Jurkat, Clone E6-1 (cell line): ENCODE measurements around the gene DUSP3. TPM values are rescaled to one million over a fixed set of nuclear protein-coding genes. Genes with fewer than 3 reads are reported as not detected.

Source experiments
- DNase-seq: peaks from one replicate; pipeline ENCODE4 v3.0.0-alpha.2; 2011; ENCODE audit warnings: low read depth, low spot score
- H3K4me3 ChIP-seq: 2 replicates; pipeline ENCODE4 v1.5.1; 2011; ENCODE audit warnings: mild to moderate bottlenecking, low read length, control low read depth, moderate library complexity
- polyA plus RNA-seq: library from polyadenylated mRNA; unstranded; fragments of >200 nt; gene quantifications from one replicate; pipeline ENCODE4 v1.2.1, GENCODE V29; 2012; ENCODE audit warnings: missing spikeins; ENCODE audit not compliant: insufficient read length, insufficient read depth

DUSP3 gene
- 15.5 TPM for polyA plus RNA-seq

DNA sequence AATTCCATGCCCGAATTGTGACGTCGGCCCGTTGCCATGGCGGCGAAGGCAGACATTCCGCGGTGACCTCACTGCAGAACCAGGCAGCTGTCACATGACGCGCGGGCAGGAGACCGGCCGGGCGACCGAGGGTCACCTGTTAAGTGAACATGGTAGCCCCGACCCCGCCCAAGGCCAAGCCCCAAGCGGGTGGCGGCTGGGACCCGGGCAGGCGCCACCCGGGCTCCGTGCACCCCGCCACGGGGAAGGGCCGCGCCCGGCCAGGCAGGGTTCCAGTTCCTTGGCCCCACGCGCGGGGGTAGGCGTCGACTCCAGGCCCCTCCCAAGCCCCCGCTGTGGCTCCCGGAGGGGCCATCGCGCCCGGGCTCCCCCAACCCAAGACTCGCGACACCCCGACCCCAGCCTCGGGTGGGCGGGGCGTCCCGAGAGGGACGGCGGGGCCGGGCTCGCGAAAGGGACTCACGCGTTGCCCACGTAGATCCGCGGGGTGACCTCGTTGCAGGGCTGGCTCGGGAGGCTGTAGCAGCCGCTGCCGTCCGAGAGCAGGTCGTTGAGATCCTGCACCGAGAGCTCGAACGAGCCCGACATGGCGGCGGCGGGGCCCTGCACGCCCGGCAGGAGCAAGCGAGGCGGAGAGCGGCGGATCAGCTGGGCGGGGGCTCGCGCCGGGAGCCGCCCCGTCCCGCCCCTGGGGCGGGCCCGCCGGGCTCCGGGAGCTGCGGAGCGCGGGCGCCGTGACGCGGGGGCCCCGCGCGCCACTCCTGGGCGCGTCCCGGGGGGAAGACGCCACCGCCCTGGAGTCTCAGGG lies at the start of gene DUSP3:
TSS of gene DUSP3 (minus strand) at position 641 of the 808 bp plus-strand sequence. CDS start at position 588, 53 bp downstream.
- DNase-seq: peak; percentile 32
- peak within 1 kb of the TSS; percentile 70 for H3K4me3 ChIP-seq

DNA sequence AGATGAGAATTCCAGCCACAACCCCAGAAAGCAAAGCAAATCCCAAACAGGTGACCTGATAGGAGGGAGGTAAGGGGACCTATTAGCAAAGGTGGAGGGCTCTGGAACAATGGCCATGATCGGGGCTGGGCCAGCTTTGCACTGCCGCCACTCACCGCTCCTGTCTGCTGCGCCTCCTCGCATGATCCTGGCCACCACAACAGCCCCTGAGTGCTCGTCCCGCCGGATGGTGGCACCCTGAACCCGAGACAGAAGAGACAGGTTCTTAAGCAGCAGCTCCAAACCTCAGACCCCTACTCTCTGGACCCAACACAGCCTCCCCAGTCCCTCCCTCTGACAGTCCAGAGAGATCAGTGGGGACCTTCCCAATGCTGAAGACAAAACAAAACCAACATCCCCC lies 48.8 kb upstream of the DUSP3 start:
- no peak overlapping the region for H3K4me3 ChIP-seq
- no peak for DNase-seq

DNA sequence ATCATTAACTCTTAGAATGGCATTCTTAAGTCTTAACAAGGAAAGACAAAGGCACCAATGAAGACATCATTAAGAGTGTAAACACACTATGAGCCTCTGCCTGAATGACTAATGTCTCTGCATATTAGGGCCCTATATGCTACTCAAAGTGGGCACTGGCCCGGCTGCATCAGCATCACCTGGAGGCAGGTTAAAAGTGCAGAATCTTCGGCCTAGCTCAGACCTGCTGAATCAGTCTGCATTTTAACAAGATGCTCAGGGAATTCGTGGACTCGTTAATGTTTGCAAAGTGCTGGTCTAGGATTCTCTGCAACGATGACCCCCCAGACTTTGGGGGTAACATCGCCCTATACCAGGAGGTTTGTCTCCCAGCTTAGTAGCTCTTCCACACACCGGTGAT lies 47.4 kb upstream of the DUSP3 start:
- DNase-seq: no peak
- no peak overlapping the region for H3K4me3 ChIP-seq

DNA sequence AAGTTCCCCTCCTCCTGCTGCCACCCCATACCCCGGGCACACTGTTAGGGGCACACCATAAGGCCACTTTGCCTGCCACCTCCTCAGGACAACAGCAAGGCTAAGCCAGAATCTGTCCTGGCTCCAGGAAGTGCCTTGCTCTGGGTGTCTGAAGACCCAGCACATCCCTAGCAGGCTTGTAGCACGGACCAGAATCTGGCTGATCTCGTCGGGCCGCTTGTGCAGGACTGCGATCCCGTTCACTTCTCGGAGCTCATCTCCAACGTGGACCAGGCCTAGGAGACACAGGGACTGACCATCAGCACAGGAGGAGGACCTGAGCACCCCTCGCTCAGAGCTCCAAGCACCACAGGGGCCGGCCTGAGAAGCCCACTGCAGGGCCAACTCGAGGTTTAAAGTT lies 46.8 kb upstream of the DUSP3 start:
- DNase-seq: no peak
- H3K4me3 ChIP-seq: no peak overlapping the region

- DNase-seq: no peak
- no peak overlapping the region for H3K4me3 ChIP-seq
These were observed 44.7 kb upstream of the DUSP3 start for GRCh38 chr17:43823350-43824084.

DNA sequence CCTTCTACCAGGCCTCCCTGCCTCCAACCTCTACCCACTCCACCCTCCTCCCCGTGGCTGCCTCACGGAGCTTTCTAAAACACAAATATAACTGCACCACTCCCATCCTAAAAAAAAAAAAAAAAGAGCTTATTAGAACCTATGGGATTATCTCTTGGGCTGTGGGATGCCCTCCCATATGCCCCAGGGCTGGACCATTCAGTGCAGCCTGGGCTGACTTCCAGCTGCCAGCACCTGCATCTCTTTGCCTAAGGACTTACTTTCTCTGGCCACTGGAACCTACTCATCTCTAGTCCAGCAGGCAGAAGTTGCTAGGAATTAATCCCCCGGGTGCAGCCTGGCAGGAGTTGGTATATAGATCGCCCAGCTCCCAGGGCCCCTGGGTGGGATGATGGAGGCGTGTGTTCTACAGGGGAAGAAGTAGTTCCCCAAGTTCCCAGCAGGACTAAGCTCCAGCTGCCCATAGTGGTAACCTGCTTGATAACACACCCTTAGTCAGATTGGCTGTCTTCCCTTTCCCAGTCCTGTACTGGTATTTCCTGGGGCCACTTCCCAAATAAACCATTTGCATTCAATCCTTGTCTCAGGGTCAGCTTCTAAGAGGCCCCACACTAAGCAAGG lies 43.9 kb upstream of the DUSP3 start:
- DNase-seq: no peak
- H3K4me3 ChIP-seq: no peak overlapping the region

DNA sequence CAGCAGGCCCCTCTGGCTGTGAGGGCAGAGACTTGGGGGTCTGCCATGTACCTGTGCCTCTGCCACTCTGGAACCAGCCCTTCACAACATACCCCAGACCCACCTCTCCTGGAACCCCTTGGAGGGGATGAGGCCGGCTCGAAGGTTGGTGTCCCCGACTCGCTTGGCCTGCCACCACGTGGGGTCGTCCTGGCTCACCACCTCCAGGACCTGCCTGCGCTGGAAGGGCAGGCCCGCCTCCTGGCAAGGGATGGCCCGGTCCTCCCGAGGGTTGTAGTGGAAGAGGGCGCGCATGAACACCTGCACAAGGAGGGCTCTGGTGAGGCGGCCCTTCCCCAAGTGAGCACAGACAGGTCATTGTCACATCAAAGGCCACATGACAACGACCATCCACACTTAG lies 42.0 kb upstream of the DUSP3 start:
- DNase-seq: no peak
- H3K4me3 ChIP-seq: no peak overlapping the region

DNA sequence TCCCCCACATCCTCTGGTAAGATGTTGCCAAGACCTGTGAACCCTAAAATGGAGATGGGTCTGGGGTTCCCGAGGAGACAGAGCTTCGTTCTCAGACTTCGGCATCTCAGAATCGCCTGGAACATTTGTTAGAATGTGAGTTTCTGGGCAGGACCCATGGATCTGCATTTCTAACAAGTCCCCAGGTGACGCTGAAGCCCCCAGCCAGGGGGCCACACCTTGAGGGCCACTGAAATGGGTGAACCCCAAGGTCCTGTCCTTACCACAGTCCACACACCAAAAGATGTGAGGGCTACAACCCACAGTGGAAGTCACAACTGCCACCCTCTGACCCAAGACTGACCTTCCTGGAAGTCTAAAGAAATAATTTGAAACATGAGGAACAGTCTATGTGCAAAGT lies 40.2 kb upstream of the DUSP3 start:
- no peak for DNase-seq

GRCh38 chr17:43817826-43818225 lies 39.0 kb upstream of the DUSP3 start:
- H3K4me3 ChIP-seq: no peak overlapping the region
- DNase-seq: no peak

More for the DNA sequence above, 40.2 kb upstream of the DUSP3 start:
- no peak overlapping the region for H3K4me3 ChIP-seq

GRCh38 chr17:43816336-43817320 lies 37.9 kb upstream of the DUSP3 start:
- DNase-seq: no peak
- H3K4me3 ChIP-seq: no peak overlapping the region

GRCh38 chr17:43814714-43815113 lies 35.9 kb upstream of the DUSP3 start:
- H3K4me3 ChIP-seq: no peak overlapping the region

GRCh38 chr17:43814026-43814425 lies 35.2 kb upstream of the DUSP3 start:
- no peak for DNase-seq
- H3K4me3 ChIP-seq: no peak overlapping the region

More at GRCh38 chr17:43814714-43815113, 35.9 kb upstream of the DUSP3 start:
- no peak for DNase-seq

- H3K4me3 ChIP-seq: no peak overlapping the region
- DNase-seq: no peak
These were observed 34.6 kb upstream of the DUSP3 start for GRCh38 chr17:43813386-43813785.

DNA sequence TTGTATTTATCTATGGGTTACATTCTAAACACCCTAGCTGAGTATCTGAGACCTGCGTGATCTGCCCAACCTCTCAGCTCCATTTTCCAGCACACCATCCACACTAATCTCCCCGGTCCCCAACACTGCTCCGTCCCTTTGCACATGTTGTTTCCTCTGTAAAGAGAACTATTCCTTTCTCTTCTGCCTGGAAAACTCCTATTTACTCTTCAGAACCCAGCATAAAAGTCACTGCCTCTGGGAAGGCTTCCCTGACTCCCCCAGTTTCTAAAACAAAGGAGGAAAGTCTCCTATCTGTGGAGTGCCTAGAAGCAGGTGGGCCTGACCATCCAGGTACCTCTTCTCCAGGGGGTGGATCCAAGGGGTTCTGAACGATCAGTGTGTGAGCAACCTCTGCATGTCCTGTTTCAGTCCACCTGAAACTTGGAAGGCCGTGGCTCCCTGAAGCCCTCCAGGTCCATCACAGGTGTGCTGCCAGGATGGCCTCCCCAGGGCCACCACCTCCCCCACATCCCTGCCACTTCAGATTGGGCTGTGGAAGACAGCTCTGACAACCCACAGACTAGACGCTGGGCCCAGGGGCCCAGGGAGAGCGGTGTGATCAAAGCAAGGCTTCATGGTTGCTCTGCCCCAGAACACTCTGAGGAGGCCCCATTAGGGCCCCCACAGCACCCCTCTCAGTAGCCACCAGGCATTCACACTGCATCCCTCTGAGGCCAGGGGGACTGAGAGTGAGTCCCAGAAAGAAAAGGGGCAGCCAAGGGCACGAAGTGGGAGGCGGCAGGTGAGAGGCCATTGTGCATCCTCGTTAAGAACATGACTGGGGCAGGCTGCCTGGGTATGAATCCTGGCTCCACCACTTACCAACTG lies 33.9 kb upstream of the DUSP3 start:
- no peak for DNase-seq
- no peak overlapping the region for H3K4me3 ChIP-seq

- no peak for DNase-seq
- no peak overlapping the region for H3K4me3 ChIP-seq
These were observed 32.0 kb upstream of the DUSP3 start for GRCh38 chr17:43810823-43811222.

DNA sequence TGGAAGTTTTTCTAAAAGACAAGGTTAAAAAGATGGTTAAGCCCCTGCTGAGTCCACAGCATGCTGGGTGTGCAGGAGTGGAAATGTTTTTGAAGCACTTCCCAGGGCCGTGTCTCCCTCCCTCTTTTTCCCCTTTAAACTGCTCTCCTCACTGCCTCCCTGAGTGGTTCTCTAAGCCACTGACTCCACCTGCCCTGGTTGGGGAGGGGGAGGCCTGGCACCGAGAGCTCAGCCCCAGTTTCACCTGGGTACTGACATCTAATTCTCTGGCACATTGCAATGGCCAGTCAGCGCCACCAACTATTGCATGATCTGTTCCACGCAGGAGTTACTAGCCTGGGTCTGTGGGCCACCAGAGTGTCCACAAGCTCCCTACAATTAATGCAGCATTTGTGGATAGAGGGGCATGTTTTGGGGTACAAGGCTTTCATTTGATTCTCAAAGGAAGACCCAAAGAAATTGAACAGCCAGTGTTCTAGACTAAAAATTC lies 31.5 kb upstream of the DUSP3 start:
- no peak overlapping the region for H3K4me3 ChIP-seq
- DNase-seq: no peak

- no peak for DNase-seq
- no peak overlapping the region for H3K4me3 ChIP-seq
These were observed 30.3 kb upstream of the DUSP3 start for GRCh38 chr17:43809121-43809520.

DNA sequence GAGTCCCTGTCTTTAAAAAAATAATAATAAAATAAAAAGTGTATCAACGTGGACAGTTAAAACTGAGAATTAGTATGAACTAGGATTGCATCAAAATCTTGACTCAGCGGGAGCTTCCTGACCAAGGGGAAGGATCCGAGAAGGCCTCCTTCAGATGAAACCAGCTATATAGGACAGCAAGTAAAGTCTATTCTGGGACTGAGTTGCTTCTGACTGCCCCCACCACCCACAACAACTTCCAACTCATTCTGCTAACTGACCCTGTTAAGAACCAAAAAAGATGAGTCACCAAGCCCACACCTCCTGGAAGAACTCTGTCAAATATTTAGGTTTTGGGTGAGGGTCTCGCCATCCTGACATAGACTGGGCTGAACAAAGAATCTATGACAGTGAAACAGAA lies 29.3 kb upstream of the DUSP3 start:
- no peak for DNase-seq
- no peak overlapping the region for H3K4me3 ChIP-seq
